ENCODE data around the gene CHST14.

Gene CHST14

GRCh38 chr15:40513609-40514008, 42.8 kb downstream of the CHST14 start:
- Histone ChIP-seq H3K36me3 (replicated peaks) (no peaks in the 10 kb centered on the region), H3K27ac (no peak overlapping the region), H3K27me3 (replicated peaks) (no peaks in the 10 kb centered on the region), H3K4me3 (ENCODE audit: low read depth, low read length) (no peak overlapping the region)
- in situ Hi-C loops (cut with HindIII; ENCODE audit: low pct_ligation_motif_present, low sequenced_read_pairs): no loop called here
- TF ChIP-seq, protein P1, sequence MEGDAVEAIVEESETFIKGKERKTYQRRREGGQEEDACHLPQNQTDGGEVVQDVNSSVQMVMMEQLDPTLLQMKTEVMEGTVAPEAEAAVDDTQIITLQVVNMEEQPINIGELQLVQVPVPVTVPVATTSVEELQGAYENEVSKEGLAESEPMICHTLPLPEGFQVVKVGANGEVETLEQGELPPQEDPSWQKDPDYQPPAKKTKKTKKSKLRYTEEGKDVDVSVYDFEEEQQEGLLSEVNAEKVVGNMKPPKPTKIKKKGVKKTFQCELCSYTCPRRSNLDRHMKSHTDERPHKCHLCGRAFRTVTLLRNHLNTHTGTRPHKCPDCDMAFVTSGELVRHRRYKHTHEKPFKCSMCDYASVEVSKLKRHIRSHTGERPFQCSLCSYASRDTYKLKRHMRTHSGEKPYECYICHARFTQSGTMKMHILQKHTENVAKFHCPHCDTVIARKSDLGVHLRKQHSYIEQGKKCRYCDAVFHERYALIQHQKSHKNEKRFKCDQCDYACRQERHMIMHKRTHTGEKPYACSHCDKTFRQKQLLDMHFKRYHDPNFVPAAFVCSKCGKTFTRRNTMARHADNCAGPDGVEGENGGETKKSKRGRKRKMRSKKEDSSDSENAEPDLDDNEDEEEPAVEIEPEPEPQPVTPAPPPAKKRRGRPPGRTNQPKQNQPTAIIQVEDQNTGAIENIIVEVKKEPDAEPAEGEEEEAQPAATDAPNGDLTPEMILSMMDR (IDR thresholded peaks at IDR 0.05; ENCODE audit: low read depth, low read length, missing control alignments): no peak
- no peak for DNase-seq

DNA sequence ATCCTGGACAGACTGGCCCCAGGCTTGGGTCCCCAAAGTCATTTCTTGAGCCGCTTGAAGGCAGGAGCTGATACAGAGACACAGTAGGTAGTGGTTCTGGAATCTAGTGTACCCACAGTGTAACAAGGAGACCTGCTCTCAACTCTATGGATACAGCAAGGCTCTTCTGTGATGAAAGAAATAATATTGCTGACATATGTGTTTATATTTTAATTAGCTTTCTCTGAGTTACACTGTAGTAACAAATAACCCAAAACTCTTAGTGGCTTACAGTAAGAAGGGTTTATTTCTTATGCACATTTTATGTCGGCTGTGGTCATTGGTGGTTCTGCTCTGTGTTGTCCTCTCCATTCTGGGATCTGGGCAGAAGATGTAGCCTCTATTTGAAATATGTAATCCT, 45.5 kb downstream of the CHST14 start:
- Histone ChIP-seq H3K27ac (no peak overlapping the region), H3K36me3 (replicated peaks) (no peaks in the 10 kb centered on the region), H3K27me3 (replicated peaks) (no peaks in the 10 kb centered on the region), H3K4me3 (ENCODE audit: low read depth, low read length) (no peak overlapping the region)
- in situ Hi-C loops (cut with HindIII; ENCODE audit: low pct_ligation_motif_present, low sequenced_read_pairs): no loop called here
- DNase-seq: no peak
- TF ChIP-seq, protein P1 (IDR thresholded peaks at IDR 0.05; ENCODE audit: low read depth, low read length, missing control alignments): no peak
